CD4-positive, alpha-beta T cell treated with Interferon alpha-2 for 1 hour (primary cell): ENCODE data around the gene LAMA2.

ENCODE experiments used
- DNase-seq, 2 donors: peaks; one replicate each; pipeline ENCODE4 v3.0.0-alpha.2; 2020 to 2022

LAMA2 gene

GRCh38 chr6:129189266-129189665 lies 306.3 kb downstream of the LAMA2 start:
- no peak for DNase-seq

- no peak for DNase-seq
Observed at GRCh38 chr6:129191235-129191634, 308.3 kb downstream of the LAMA2 start.

GRCh38 chr6:129192458-129192989 lies 309.6 kb downstream of the LAMA2 start:
- DNase-seq = no peak

- DNase-seq = no peak
Observed at GRCh38 chr6:129194306-129194941, 311.5 kb downstream of the LAMA2 start.

- no peak for DNase-seq
Observed at GRCh38 chr6:129195161-129195560, 312.2 kb downstream of the LAMA2 start.

GRCh38 chr6:129195643-129196042 lies 312.7 kb downstream of the LAMA2 start:
- no peak for DNase-seq

GRCh38 chr6:129197154-129197553 lies 314.2 kb downstream of the LAMA2 start:
- no peak for DNase-seq

GRCh38 chr6:129200151-129200550 lies 317.2 kb downstream of the LAMA2 start:
- no peak for DNase-seq

- no peak for DNase-seq
Observed at GRCh38 chr6:129203190-129203900, 320.4 kb downstream of the LAMA2 start.

GRCh38 chr6:129206821-129207220 lies 323.9 kb downstream of the LAMA2 start:
- no peak for DNase-seq

GRCh38 chr6:129207832-129208231 lies 324.9 kb downstream of the LAMA2 start:
- no peak for DNase-seq

GRCh38 chr6:129208415-129209034 lies 325.6 kb downstream of the LAMA2 start:
- no peak for DNase-seq

GRCh38 chr6:129209355-129209754 lies 326.4 kb downstream of the LAMA2 start:
- DNase-seq = no peak

- no peak for DNase-seq
Observed at GRCh38 chr6:129210684-129211083, 327.7 kb downstream of the LAMA2 start.

- DNase-seq = no peak
Observed at GRCh38 chr6:129211626-129212025, 328.7 kb downstream of the LAMA2 start.

- no peak for DNase-seq
Observed at GRCh38 chr6:129212081-129212480, 329.1 kb downstream of the LAMA2 start.

- DNase-seq = no peak
Observed at GRCh38 chr6:129215246-129215645, 332.3 kb downstream of the LAMA2 start.

GRCh38 chr6:129215916-129216520 lies 333.1 kb downstream of the LAMA2 start:
- DNase-seq = no peak

GRCh38 chr6:129217701-129218100 lies 334.8 kb downstream of the LAMA2 start:
- DNase-seq = no peak

GRCh38 chr6:129233458-129234134 lies 350.7 kb downstream of the LAMA2 start:
- DNase-seq = no peak

GRCh38 chr6:129235167-129236000 lies 352.4 kb downstream of the LAMA2 start:
- DNase-seq = no peak

- no peak for DNase-seq
Observed at GRCh38 chr6:129236001-129236517, 353.1 kb downstream of the LAMA2 start.
